DMS53 (cell line): ENCODE data around the gene DUSP8.
"Not testable (repeated sequence)": the region's sequence is repeated elsewhere in the genome, so short reads cannot be mapped to it uniquely, and the experiment has no call there.

ENCODE experiments used
- DNase-seq: peaks from one replicate; lab custom pipeline; 2025; lab: John Stamatoyannopoulos, UW

The DUSP8 gene

GRCh38 chr11:1572197-1573076 is at the start of gene DUSP8:
Gene DUSP8, minus strand, starts transcription at chr11:1572271. Its CDS starts 6,445 bp downstream, at chr11:1565826.
- peak; percentile 98 for DNase-seq

DNA sequence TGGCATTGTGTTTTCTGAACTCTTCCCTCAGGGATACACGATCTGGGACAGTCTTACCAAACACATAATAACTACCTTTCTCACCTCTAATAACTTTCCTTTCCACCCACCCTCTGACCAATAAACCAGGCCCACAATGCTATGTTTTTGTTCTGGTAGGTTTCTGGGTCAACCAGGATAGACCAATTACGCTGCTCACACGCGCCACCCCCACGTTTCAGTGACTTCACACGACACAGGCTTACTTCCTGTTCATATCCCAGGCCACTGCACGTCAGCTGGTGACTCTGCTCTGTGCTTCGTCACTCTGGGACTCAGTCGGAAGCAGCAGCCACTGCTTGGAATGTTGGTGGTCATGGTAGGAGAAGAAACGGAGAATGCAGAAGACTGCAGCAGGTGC is 47.4 kb upstream of the DUSP8 start:
- DNase-seq: no peak

DNA sequence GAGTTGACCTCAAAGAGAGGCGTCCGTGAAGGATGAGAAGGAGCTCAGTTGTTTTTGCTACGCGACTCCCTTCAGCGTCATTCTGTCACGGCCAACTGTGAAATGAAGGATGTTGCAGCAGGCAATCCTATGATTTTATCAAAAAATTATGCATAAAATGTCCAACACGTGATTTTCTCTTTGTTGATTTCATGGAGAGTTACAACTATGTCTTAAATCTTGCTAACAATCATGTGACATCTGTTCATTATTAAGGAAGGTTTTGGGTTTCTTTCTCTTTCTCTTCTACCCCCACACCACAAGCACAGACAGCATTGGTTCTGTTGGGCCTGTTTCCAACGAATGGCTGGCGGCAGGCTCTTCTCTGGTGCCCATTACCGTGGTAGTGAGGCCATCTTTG is 46.2 kb upstream of the DUSP8 start:
- no peak for DNase-seq

- DNase-seq: peak; percentile 51
These were observed 36.3 kb upstream of the DUSP8 start, which contains the start of gene KRTAP5-3 for GRCh38 chr11:1608363-1608762. Gene KRTAP5-3, minus strand, starts transcription at chr11:1608463. Its CDS starts 78 bp downstream, at chr11:1608385.

- DNase-seq: not testable (repeated sequence)
These were observed 35.8 kb upstream of the DUSP8 start for GRCh38 chr11:1607901-1608300.

DNA sequence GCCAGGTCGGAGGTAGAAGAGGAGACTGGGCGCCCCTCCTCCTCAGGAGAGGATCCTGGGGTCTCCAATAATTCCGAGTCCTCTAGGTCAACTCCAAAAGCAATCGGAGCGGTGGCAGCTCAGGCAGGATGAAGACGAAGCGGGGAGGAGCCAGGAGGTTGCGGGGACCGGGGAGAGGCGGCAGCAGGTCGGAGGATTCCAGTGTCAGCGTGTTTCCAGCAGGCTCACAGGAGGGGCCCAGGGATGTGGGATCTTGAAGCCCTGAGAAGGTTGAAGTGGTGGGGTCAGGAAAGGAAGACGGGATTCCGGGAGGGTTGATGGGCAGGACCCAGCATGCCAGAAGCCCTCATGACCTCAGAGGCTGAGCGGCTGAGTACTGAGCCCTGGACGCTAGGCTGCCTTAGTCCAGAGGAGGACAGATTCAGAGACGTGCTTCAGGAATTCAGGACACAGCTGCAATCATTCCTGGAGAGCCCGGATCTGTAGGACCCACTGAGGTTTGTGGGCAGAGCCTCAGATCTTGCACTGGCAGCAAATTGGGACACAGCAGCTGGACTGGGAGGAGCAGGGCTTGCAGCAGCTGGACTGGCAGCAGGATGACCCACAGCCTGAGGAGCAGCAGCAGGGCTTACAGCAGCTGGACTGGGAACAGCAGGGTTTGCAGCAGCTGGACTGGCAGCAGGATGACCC is 35.2 kb upstream of the DUSP8 start:
- DNase-seq: not testable (repeated sequence)

- DNase-seq: not testable (repeated sequence)
These were observed 33.9 kb upstream of the DUSP8 start for GRCh38 chr11:1605923-1606322.

DNA sequence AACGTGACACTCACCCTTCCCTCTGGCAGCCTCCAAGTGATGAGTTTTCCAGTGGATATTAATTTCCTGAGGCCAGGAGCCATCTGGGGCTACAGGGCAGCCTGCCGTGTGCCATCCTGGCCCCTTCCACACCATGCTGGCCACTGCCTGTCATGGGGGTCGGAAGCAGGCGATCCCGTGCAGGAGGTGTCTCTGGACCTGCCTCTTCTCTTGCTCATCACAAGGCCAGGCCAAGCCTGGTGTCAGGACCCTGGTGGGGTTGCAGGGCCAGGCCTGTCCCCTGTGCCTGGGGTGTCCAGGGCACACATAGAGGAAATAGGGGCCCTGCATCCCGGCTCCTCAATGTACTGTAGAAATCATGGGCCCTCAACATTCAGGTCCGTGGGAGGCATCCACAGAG is 32.6 kb upstream of the DUSP8 start:
- DNase-seq: no peak

GRCh38 chr11:1604181-1604580 is 32.1 kb upstream of the DUSP8 start:
- DNase-seq: no peak

DNA sequence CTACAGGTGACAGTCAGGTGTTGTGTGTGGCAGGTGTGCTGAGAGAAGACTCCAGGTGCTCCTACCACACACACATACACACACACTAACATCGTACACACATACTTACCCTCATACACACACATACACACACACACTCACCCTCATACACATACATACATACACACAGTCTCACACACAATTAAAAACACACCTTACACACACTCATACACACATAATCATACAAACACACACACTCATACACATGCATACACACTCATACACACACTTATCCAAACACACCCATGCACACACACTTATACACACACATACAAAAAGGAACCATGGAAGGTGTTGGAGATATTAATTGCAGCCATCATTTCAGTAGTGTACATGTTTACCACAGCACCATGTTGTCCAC is 31.6 kb upstream of the DUSP8 start:
- DNase-seq: no peak

- DNase-seq: not testable (repeated sequence)
These were observed 29.6 kb upstream of the DUSP8 start for GRCh38 chr11:1601663-1602062.

- DNase-seq: no peak
These were observed 28.6 kb upstream of the DUSP8 start for GRCh38 chr11:1600626-1601025.

GRCh38 chr11:1598816-1599215 is 26.7 kb upstream of the DUSP8 start:
- no peak for DNase-seq

GRCh38 chr11:1598406-1598805 is 26.3 kb upstream of the DUSP8 start:
- DNase-seq: not testable (repeated sequence)

DNA sequence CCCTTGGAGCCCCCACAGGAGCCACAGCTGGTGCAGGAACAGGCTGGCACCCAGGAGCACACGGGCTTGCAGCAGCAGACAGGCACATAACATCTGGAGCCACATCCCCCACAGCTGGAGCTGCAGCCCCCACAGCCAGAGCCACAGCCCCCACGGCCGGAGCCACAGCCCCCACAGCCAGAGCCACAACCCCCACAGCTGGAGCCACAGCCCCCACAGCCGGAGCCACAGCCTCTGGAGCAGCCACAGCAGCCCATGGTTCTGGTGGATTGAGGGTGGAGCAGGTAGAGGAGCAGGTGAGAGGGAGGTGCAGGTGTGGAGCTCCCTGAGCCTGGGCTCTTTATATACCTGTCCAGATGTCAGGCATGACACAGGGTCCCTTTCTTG is 25.9 kb upstream of the DUSP8 start, which contains the start of gene KRTAP5-2:
Gene KRTAP5-2, minus strand, starts transcription at position 301 of the 387 bp plus-strand sequence. Its CDS starts 44 bp downstream, at position 257.
- DNase-seq: no peak

DNA sequence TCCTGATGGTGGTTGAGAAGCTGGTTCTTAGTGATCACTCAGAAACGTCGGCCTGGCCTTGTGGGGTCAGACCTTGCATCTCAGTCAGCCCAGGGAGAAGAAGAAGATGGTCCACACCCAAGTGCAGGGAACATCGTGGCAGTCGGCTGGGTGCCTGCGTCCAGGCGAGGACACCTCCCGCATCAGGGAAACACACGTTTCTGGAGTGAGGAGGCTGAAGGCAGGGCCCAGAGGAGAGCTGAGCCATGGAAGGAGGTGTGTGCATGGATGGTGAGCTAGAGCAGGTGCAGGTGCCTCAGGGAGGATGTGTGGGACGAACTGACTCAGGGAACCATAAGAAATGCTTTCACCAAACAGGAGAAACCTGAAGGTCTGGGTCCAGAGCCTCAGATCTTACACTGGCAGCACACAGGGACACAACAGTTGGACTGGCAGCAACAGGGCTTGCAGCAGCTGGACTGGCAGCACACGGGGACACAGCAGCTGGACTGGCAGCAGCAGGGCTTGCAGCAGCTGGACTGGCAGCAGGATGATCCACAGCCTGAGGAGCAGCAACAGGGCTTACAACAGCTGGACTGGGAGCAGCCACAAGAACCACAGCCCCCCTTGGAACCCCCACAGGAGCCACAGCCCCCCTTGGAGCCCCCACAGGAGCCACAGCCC is 25.4 kb upstream of the DUSP8 start:
- DNase-seq: no peak

- not testable (repeated sequence) for DNase-seq
These were observed 24.6 kb upstream of the DUSP8 start for GRCh38 chr11:1596576-1597121.

GRCh38 chr11:1595994-1596575 is 24.0 kb upstream of the DUSP8 start:
- peak; percentile 30 for DNase-seq

GRCh38 chr11:1592628-1593027 is 20.6 kb upstream of the DUSP8 start:
- no peak for DNase-seq

GRCh38 chr11:1589996-1590395 is 17.9 kb upstream of the DUSP8 start:
- no peak for DNase-seq

DNA sequence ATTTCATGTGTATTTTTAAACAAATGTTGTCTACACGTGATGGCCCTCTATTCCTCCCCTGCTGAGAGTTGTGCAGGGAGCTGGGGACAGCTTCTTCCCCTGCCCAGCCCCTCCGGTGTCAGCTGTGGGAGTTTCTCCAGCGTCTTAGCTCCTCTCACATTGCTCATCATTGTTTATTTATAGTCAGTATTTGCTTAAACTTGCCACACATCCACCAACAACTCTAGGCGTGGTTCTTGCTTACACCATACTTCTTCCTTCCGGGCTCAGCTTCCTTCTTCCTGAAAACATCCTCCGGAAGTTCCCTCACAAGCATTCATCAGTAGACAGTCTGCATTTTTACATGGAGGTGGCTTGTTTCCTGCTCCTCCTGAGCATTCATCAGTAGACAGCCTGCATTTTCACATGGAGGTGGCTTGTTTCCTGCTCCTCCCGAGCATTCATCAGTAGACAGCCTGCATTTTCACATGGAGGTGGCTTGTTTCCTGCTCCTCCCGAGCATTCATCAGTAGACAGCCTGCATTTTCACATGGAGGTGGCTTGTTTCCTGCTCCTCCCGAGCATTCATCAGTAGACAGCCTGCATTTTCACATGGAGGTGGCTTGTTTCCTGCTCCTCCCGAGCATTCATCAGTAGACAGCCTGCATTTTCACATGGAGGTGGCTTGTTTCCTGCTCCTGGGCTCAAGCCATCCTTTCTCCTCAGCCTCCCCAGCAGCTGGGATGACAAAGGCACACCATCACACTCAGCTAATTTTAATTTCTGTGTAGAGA is 17.3 kb upstream of the DUSP8 start:
- DNase-seq: not testable (repeated sequence)
